HL-60/S4 treated with retinoic acid at 250 ng/mL for 4 days and 3 days (cell line): ENCODE measurements around the gene BEST1.
"Not testable (repeated sequence)": the region's sequence is repeated elsewhere in the genome, so short reads cannot be mapped to it uniquely, and the experiment has no call there.

Source experiments
- in situ Hi-C: fragments of 300-500 bp; cut with MboI; formaldehyde crosslinking; loops from 2 replicates; pipeline ENCODE4 v1.7.0; 2022; ENCODE audit warnings: low sequenced_read_pairs

The BEST1 gene

GRCh38 chr11:61974766-61975631, 24.8 kb downstream of the BEST1 start:
- in situ Hi-C loops = no loop called here

DNA sequence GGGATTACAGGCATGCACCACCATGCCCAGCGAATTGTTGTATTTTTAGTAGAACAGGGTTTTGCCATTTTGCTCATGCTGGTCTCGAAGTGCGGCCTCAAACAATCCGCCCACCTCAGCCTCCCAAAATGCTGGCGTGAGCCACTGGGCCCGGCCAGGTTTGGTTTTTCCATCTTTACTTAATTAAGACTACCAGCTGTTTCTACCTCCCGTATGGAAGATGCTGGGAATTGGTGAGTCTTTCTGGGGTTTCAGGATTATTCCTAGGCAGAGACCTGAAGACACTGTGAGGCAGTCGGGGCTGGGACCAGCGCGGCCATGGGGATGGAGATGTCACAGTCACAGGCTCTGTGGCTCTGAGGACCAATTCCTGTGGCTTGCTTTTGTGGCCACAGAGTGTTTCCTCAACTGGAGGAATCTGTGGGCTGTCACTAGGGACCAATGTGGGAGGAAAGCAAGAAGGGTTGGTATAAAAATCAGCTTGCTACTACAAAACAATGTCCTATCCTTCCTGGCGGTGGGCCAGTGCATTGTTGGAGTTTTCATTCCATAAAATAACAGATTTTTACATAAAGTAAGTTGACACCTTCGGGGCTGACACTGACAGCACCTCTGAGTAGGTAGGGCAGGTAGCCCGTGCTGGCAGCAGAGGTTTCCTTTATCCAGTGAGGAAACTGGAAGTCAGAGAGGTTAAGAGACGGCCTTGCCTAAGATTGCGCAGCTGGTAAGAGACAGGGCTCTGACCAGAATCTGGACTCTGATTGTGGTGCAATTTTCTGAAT, 25.7 kb downstream of the BEST1 start:
- in situ Hi-C loops = no loop called here

GRCh38 chr11:61976420-61976800, 26.3 kb downstream of the BEST1 start:
- in situ Hi-C loops = no loop called here

DNA sequence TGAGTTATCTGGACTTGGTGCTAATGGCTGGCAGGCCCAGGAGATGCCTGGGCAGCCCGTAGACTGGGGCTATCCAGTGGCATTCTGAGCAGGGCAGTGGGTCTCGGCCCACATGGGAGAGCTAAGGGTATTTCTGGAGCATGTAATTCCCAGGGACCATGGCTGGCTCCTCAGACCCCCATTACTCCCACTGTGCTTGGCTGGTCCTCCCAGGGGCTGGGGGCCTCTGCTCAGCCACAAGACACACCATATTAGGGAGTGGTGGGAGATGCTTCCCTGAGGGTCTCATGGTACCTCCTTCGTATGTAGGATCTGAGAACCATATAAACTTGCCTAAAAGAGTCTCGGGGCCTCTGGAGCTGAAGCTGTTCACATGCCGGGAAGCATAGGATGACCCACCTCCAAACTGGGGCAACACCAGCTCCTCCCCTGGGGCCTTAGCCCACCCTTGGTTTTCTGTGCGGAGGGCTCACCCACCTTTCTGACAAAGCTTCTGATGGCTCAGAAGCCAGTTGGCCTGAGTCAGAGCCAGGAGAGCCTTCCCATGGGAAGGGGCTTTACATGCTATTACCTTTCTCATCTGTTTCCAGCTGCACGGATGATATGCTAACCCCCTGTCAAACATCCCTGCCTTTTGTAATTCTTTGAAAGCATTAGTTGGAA, 26.8 kb downstream of the BEST1 start:
- in situ Hi-C loops = no loop called here

GRCh38 chr11:61978703-61979661, 28.8 kb downstream of the BEST1 start:
- in situ Hi-C loops = no loop called here

- in situ Hi-C loops = no loop called here
Observed at GRCh38 chr11:61980783-61981541, 30.8 kb downstream of the BEST1 start.

- in situ Hi-C loops = no loop called here
Observed at GRCh38 chr11:61983419-61983818, 33.3 kb downstream of the BEST1 start.

GRCh38 chr11:61985869-61986268, 35.7 kb downstream of the BEST1 start:
- in situ Hi-C loops = no loop called here

GRCh38 chr11:61994981-61995380, 44.8 kb downstream of the BEST1 start:
- in situ Hi-C loops = no loop called here

DNA sequence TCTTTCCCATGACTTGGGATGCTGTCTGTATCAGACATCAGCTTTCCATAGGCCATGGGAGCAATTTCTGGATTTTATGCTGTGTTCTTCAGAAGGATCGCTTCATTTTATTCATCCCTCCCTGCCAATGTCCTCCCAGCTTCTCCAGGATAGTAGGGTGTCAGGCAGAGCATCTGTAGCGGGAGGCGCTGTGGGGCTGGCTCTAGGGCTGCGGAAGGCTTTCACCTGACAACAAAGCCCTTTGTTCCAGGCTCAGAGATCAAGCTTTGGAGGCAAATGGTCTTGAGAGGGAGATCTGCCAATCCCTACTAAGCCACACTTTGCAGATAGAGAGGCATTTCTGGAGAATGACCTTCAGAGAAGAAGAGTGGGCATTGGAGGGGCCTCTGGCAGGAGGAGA, 46.8 kb downstream of the BEST1 start:
- in situ Hi-C loops = no loop called here

DNA sequence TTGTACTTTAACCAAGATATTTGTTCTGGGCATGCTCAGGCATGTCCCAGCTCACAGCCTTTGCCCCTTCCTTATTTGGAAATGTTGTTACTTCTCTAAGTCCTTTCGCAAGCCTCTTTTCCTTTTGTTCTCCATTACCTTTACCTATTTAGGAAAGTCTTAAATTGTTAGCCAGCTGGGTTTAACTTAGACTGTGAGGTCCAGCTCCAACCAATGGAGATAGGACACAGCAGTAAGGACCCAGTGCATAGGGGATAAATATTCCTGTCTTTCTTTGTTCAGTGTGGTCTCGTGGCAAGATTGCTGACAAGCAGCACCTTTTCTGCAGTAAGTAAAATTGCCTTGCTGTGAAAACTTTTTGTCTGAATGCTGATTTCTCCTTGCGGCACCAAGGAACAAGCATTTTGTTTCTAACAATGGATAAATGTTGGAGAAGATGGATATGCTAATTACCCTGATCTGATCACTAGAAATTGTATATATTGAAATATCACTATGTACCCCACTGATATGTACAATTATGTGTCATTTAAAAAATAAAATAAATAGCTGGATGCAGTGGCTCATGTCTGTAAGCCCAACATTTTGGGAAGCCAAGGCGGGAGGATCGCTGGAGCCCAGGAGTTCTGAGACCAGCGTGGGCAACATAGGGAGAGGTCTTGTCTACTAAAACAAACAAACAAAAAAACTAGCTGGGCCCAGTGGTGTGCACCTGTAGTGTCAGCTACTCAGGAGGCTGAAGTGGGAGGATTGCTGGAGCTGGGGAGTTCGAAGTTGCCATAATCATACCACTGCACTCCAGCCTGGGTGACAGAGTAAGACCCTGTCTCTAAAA, 49.2 kb downstream of the BEST1 start:
- in situ Hi-C loops = no loop called here

- in situ Hi-C loops = no loop called here
Observed at GRCh38 chr11:62000539-62001446, 50.6 kb downstream of the BEST1 start.

DNA sequence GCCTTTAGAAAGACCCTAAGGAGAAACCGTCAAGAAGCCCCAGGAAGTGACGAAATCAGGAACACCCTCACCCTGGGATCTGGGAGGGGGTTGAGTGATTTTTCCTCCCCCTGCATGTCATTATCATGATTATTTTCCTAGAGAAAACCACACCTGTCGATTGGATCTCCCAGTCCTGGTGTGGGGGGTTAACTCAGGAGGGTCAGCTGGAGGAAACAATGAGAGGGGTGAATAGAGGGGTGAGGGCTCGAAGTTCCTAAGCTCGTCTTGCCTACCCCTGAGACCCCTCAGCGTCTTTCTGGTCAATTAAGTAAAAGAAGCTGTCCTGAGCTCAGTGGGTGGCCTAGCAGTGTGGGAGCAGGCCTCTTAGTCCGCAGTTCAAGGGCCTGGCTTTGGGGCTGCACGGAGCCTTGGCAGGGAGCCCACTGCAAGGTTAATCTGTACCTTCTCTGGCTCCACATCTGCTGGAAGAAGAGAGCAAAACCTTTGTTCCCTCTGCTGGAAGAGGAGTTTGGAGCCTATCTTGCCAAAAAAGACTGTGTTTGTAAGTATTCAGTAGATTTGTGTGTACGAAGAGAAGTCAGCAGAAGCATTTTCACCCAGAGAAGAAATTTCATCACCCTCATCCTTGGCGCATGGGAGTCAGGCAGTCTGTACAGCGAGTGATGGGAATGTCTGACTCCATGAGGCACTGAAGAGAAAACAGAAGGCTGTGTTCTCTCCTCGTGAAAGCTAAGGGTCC, 51.5 kb downstream of the BEST1 start:
- in situ Hi-C loops = no loop called here

DNA sequence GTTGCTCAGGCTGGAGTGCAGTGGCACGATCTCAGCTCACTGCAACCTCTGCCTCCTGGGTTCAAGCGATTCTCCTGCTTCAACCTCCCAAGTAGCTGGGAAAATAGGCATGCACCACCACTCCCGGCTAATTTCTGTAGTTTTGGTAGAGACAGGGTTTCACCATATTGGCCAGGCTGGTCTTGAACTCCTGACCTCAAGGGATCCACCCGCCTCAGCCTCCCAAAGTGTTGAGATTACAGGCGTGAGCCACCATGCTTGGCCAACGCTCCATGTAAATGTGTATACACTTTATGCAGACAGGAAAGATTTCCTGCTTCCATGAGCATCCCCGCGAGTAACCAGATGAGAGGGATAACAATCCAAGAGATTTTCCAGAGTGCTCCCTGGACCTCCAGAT, 52.1 kb downstream of the BEST1 start:
- in situ Hi-C loops = not testable (repeated sequence)

DNA sequence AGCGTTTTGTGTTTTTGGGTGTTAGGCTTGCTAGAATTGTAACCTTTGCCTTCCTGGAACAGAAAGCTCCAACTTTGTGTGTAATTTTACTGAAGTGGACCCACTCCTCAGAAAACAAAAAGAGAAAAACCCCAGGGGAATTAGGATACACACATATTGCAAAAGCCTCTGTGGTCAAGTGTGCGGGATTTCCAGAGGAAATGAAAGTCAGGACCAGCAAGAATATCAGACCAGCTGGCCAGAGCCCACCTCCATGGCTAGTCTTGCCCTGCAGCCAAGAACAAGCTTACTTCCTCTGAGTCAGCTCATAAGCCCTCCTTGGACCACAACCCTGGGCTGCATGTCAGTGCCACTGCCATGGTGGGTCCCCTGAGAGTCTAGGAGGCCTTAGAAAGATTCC, 54.3 kb downstream of the BEST1 start:
- in situ Hi-C loops = no loop called here

DNA sequence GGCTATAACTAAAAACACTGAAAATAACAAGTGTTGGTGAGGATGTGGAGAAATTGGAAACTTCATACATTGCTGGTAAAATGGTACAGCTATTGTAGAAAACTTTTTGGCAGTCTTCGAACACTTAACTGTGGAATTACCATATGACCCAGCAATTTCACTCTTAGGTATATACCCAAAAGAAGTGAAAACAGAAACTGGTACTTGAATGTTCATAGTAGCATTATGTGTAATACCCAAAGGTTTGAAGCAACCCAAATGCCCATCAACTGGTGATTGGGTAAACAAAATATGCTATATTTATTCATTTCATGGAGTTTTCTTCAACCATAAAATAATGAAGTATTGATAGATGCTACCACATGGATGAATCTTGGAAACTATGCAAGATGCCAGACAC, 58.0 kb downstream of the BEST1 start:
- in situ Hi-C loops = no loop called here

DNA sequence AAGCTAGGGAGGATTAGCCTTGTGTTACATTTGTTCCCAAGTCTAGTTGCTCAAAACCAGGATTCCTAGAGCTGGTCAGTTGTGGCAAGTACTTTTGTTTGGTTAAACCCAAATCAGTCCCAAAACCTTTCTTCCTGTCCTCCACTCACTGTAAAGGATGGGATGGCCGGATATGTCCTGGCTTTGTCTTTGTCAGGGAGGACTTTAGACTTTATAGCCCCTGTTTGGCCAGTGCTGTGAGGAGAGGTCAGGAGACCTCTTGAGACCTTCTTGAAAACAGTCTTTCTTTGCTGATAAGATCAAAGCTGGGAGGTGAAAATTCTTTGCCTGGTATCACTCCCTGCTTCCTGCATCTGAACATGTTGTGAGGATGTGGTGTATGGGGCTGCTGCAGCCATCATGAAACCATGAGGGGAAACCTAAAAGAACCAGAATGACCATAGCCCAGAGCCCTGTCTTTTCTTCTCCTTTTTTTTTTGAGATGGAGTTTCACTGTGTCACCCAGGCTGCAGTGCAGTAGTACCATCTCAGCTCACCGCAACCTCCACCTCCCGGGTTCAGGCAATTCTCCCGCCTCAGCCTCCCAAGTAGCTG, 60.9 kb downstream of the BEST1 start:
- in situ Hi-C loops = no loop called here
